Measurements from ENCODE around the gene MRPS18B. TPM values are rescaled to one million over a fixed set of nuclear protein-coding genes. Genes with fewer than 3 reads are reported as not detected.

MRPS18B gene
- total RNA-seq, 1 experiment from 2014 or later, result 121 TPM

DNA sequence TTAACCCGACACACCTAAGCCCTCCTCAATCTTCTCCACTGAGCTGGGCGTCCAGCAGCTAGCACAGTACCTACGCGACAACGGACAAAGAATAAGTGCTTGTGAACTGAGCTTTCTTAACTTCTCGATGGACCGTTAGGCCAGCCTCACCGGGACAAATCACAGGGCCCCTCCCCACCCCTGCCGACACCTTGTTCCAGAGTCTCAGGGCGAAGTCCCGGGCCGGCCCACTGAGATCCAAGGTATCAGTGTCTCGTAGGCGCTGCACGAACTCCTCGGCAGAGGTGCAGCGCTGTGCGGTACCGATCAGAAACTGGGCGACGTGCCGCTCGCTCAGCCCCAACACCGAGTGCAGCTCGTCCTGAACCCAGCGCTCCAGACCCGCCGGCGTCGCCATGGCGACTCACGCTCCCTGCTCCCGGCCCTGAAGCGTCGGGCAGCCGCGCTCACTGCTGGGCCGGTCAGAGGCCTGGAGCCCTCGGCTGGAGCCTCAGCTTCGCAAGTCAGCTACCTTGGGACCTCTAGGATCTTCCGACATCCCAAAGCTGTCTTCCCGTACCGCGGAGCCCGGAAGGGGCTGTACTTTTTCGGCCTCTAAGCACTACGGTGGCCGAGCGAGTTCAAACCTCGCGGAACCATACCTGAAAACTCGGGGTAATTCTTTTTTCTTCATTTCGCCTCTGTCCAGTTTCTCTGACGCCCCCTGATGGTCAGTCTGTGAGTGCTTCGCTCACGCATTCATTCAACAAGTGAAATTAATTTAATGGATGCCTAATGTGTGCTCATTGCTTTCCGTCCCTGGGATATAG is 55.0 kb downstream of the MRPS18B start, which contains the start of gene DHX16:
Gene DHX16, minus strand, starts transcription at position 562 of the 809 bp plus-strand sequence. Its CDS starts 165 bp downstream, at position 397.
- peak within 1 kb of the TSS; percentile 89 for H3K4me3 ChIP-seq (ENCODE audit: insufficient read depth, low read depth, low read length)
- peaks cover 17% of the 10 kb centered on the region for H3K36me3 ChIP-seq (replicated peaks; ENCODE audit: control insufficient read depth, insufficient read depth, low read length)
- no peaks in the 10 kb centered on the region for H3K27me3 ChIP-seq (ENCODE audit: control insufficient read depth, insufficient read depth, low read length)
- DNase-seq, result peak; percentile 94

Other genes starting within 250 kb of the MRPS18B start
- 45.8 and 61.9 TPM in 2 replicates for gene HLA-E, start 128.3 kb upstream of the MRPS18B start, total RNA-seq (2014; rRNA removed; shearing (Covaris generic))
- 59.0 and 78.4 TPM in 2 replicates for gene GNL1, start 61.4 kb upstream of the MRPS18B start, total RNA-seq (2014; rRNA removed; shearing (Covaris generic))
- gene PRR3, start 60.5 kb upstream of the MRPS18B start, total RNA-seq (2014; rRNA removed; shearing (Covaris generic)), result 14.3 and 14.7 TPM in 2 replicates
- gene ABCF1, start 46.4 kb upstream of the MRPS18B start, total RNA-seq (2014; rRNA removed; shearing (Covaris generic)), result 52.1 and 55.7 TPM in 2 replicates
- gene PPP1R10, start 597 bp upstream of the MRPS18B start, total RNA-seq (2014; rRNA removed; shearing (Covaris generic)), result 47.3 and 62.3 TPM in 2 replicates
- gene ATAT1, start 9.0 kb downstream of the MRPS18B start, total RNA-seq (2014; rRNA removed; shearing (Covaris generic)), result 11.7 and 13.1 TPM in 2 replicates
- 15.4 and 16.9 TPM in 2 replicates for gene C6orf136, start 29.3 kb downstream of the MRPS18B start, total RNA-seq (2014; rRNA removed; shearing (Covaris generic))
- 39.2 and 45.3 TPM in 2 replicates for gene DHX16, start 55.2 kb downstream of the MRPS18B start, total RNA-seq (2014; rRNA removed; shearing (Covaris generic))
- gene PPP1R18, start 68.8 kb downstream of the MRPS18B start, total RNA-seq (2014; rRNA removed; shearing (Covaris generic)), result 48.2 and 55.7 TPM in 2 replicates
- gene NRM, start 73.1 kb downstream of the MRPS18B start, total RNA-seq (2014; rRNA removed; shearing (Covaris generic)), result 20.7 and 23.8 TPM in 2 replicates
- 25.5 and 29.1 TPM in 2 replicates for gene MDC1, start 99.4 kb downstream of the MRPS18B start, total RNA-seq (2014; rRNA removed; shearing (Covaris generic))
- gene TUBB, start 102.5 kb downstream of the MRPS18B start, total RNA-seq (2014; rRNA removed; shearing (Covaris generic)), result 1,911 and 2,101 TPM in 2 replicates
- gene FLOT1, start 124.8 kb downstream of the MRPS18B start, total RNA-seq (2014; rRNA removed; shearing (Covaris generic)), result 140 and 152 TPM in 2 replicates
- 116 and 141 TPM in 2 replicates for gene IER3, start 126.7 kb downstream of the MRPS18B start, total RNA-seq (2014; rRNA removed; shearing (Covaris generic))